ENCODE results near the gene MAT2B.

DNA sequence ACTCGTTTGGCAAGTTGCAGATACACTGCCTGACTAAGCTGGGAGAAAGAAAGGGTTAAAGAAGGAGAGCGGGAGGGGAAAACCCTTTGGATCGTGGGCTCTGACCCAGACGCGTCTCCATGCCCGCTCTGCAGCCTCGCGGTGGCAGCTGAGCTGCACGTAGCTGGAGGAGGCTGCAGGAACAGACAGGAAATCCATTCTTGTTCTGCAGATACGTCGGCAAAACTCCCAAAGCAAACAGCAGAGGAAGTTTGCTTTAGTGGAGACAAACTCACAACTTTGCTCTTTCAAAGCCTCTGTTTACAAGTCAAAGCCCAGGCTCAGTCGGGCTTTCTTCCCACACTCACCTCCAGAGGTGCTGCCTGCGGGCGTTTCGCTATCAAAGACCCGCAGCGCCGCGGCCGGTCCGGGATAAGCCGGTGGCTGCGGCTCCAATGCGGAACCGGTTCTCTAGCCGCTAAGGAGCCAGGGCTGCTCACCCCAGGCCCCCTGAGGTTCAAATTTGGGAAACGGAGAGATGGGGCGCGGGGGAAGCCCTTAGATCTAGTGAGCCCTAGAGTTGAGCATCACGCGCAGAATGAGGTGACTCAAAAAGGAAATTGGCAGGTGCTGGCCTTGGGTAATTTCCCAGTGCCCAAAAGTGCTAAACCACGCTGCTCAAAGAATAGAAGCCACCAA lies 60.7 kb downstream of the MAT2B start:
- TF ChIP-seq CTCF (IDR thresholded peaks at IDR 0.05 in 4 of 5, conservative IDR thresholded peaks at IDR 0.05 in 1 of 5) = no peak
- TF ChIP-seq POLR2A (IDR thresholded peaks at IDR 0.05) = no peak
